Endothelial cell of umbilical vein (primary cell): ENCODE data around the gene NUP62. TPM values are rescaled to one million over a fixed set of nuclear protein-coding genes. Genes with fewer than 3 reads are reported as not detected.

Source experiments
- BruUV-seq: library from RNA; stranded (reverse); fragments of 400-500 nt; replicated peaks from 2 replicates; lab custom pipeline; 2021; lab: Mats Ljungman, UMichigan
- CTCF ChIA-PET: fragments of 300-600, 350-600 bp; sonication (Branson Sonifier 250); formaldehyde crosslinking; loops from one replicate; lab custom pipeline; 2021; ENCODE audit warnings: antibody characterized with exemption, inconsistent platforms; lab: Charles Lee
- POLR2A ChIA-PET: fragments of 300-600, 350-600 bp; sonication (Branson Sonifier 250); formaldehyde crosslinking; loops from one replicate; lab custom pipeline; 2021; ENCODE audit warnings: antibody characterized with exemption, inconsistent platforms; lab: Charles Lee
- DNase-seq: peaks from one replicate; pipeline ENCODE4 v3.0.0-alpha.2; 2011; ENCODE audit warnings: low read depth, low spot score
- FAIRE-seq: peaks from 2 replicates; lab custom pipeline; 2011; peaks lifted over from hg19 to GRCh38; lab: Jason Lieb, UNC
- H2AFZ ChIP-seq: 2 replicates; pipeline ENCODE4 v1.6.0; 2012; ENCODE audit warnings: low read depth, low read length, control low read depth, inconsistent platforms
- H3K27ac ChIP-seq: 2 replicates; pipeline ENCODE4 v1.5.1; 2011; ENCODE audit warnings: low read depth, mild to moderate bottlenecking, control low read depth, low read length, moderate library complexity; ENCODE audit not compliant: insufficient read depth
- H3K27me3 ChIP-seq, 2 experiments: 2 replicates each; pipeline versions ENCODE4 v1.6.0 to v1.6.1; 2011; ENCODE audit warnings: low read length in 2 of 2, mixed read lengths in 1 of 2; ENCODE audit not compliant: control insufficient read depth in 2 of 2, insufficient read depth in 2 of 2
- H3K36me3 ChIP-seq, 2 experiments: 2 replicates in 1 of 2; 3 replicates in 1 of 2; pipeline ENCODE4 v1.5.1; 2011; ENCODE audit warnings: low read length in 2 of 2, mild to moderate bottlenecking in 1 of 2, moderate library complexity in 1 of 2; ENCODE audit not compliant: control insufficient read depth in 2 of 2, insufficient read depth in 2 of 2; ENCODE audit errors: extremely low read depth in 1 of 2
- H3K4me1 ChIP-seq: 3 replicates; pipeline ENCODE4 v1.5.1; 2011; ENCODE audit warnings: mild to moderate bottlenecking, low read length; ENCODE audit not compliant: control insufficient read depth, insufficient read depth; ENCODE audit errors: extremely low read depth
- H3K4me2 ChIP-seq: 2 replicates; pipeline ENCODE4 v1.6.1; 2011; ENCODE audit warnings: low read length, control low read depth, mixed read lengths; ENCODE audit not compliant: insufficient read depth
- H3K4me3 ChIP-seq, 3 experiments: fragments of 200-600 bp in 1 of 3; sonication (generic), shearing (Covaris generic) in 1 of 3; replicated peaks in 1 of 3; 2 replicates each; pipeline ENCODE4 v1.5.1; 2011 to 2016; ENCODE audit warnings: control low read depth in 3 of 3, low read length in 3 of 3, mild to moderate bottlenecking in 2 of 3, inconsistent platforms in 1 of 3, low read depth in 1 of 3, moderate library complexity in 1 of 3; ENCODE audit not compliant: insufficient read depth in 1 of 3
- H3K79me2 ChIP-seq: 2 replicates; pipeline ENCODE4 v1.6.0; 2012; ENCODE audit warnings: low read length, inconsistent platforms; ENCODE audit not compliant: control insufficient read depth, insufficient read depth
- H3K9ac ChIP-seq: replicated peaks from 2 replicates; pipeline ENCODE3; 2011; ENCODE audit warnings: low read length, control low read depth; ENCODE audit not compliant: insufficient read depth; ENCODE audit errors: extremely low read depth
- H3K9me1 ChIP-seq: replicated peaks from 3 replicates; pipeline ENCODE4 v1.6.0; 2011; ENCODE audit warnings: mild to moderate bottlenecking, low read length; ENCODE audit not compliant: control insufficient read depth, insufficient read depth; ENCODE audit errors: extremely low read depth
- H3K9me3 ChIP-seq: replicated peaks from 2 replicates; pipeline ENCODE4 v1.5.1; 2012; ENCODE audit warnings: low read length, inconsistent platforms; ENCODE audit not compliant: control insufficient read depth, insufficient read depth
- H4K20me1 ChIP-seq: replicated peaks from 2 replicates; pipeline ENCODE3; 2011; ENCODE audit warnings: mild to moderate bottlenecking, low read length; ENCODE audit not compliant: control insufficient read depth, insufficient read depth; ENCODE audit errors: extremely low read depth
- CTCF ChIP-seq, 2 donors: IDR thresholded peaks; 1 replicate in 1 of 2; 2 replicates in 1 of 2; pipeline ENCODE4 v1.5.1; 2011; ENCODE audit warnings: low read length in 2 of 2, mild to moderate bottlenecking in 2 of 2, moderate library complexity in 2 of 2, control low read depth in 1 of 2, inconsistent platforms in 1 of 2, low read depth in 1 of 2; ENCODE audit not compliant: insufficient read depth in 1 of 2; ENCODE audit errors: extremely low read depth in 1 of 2
- EZH2 ChIP-seq: IDR thresholded peaks from 2 replicates; pipeline ENCODE4 v1.6.1; 2012; ENCODE audit warnings: borderline replicate concordance, low read depth, mild to moderate bottlenecking, moderate library complexity, low read length, inconsistent platforms; ENCODE audit not compliant: severe bottlenecking
- FOS ChIP-seq: IDR thresholded peaks from 2 replicates; pipeline ENCODE4 v1.6.1; 2011; ENCODE audit warnings: mild to moderate bottlenecking, low read length, moderate library complexity, borderline replicate concordance; ENCODE audit not compliant: insufficient read depth
- GATA2 ChIP-seq: IDR thresholded peaks from 2 replicates; pipeline ENCODE4 v1.7.0; 2011; ENCODE audit warnings: low read depth, mild to moderate bottlenecking, moderate library complexity, mixed read lengths, low read length; ENCODE audit not compliant: insufficient read length, insufficient read depth
- JUN ChIP-seq: IDR thresholded peaks from 2 replicates; pipeline ENCODE4 v1.6.1; 2011; ENCODE audit warnings: borderline replicate concordance, low read depth; ENCODE audit not compliant: insufficient read length, insufficient read depth
- MAX ChIP-seq: IDR thresholded peaks from 2 replicates; pipeline ENCODE4 v1.6.1; 2011; ENCODE audit not compliant: insufficient read depth, insufficient read length
- MYC ChIP-seq: IDR thresholded peaks from one replicate; pipeline ENCODE4 v1.6.1; 2011; ENCODE audit warnings: mild to moderate bottlenecking, low read depth, low read length
- POLR2A ChIP-seq: IDR thresholded peaks from 2 replicates; pipeline ENCODE4 v1.6.1; 2012; ENCODE audit warnings: low read depth, mild to moderate bottlenecking, control low read depth, low read length
- POLR2AphosphoS5 ChIP-seq: IDR thresholded peaks from 2 replicates; pipeline ENCODE4 v1.6.1; 2012; ENCODE audit warnings: low read depth, mild to moderate bottlenecking, control low read depth, low read length, moderate library complexity; ENCODE audit not compliant: insufficient read depth
- dilution Hi-C: fragments of 300-500 bp; cut with MboI; formaldehyde crosslinking; loops from one replicate; pipeline ENCODE4 v1.15.0; 2019; ENCODE audit warnings: low sequenced_read_pairs; ENCODE audit not compliant: extremely low pct_ligation_motif_present
- intact Hi-C: fragments of 100-400 bp; cut with micrococcal nuclease; formaldehyde crosslinking; loops from one replicate; pipeline ENCODE4 v1.10.0; 2022
- polyA plus RNA-seq, 4 experiments: library from polyadenylated mRNA; depleted of rRNA in 3 of 4; stranded (reverse) in 3 of 4; unstranded in 1 of 4; fragments of >200 nt; gene quantifications; 2 replicates each; pipeline versions ENCODE4 v1.2.1 to v1.2.3, GENCODE V29; 2011 to 2012; ENCODE audit warnings: missing spikeins in 1 of 4
- total RNA-seq: library from RNA; stranded (reverse); gene quantifications from 2 replicates; pipeline ENCODE4 v1.2.3, GENCODE V29; 2021

The NUP62 gene
- total and polyA plus RNA-seq, 2 donors (not counting 3 experiments of a cell fraction or from before 2014, with no cell fraction given): 32.0 to 93.7 TPM

- Histone ChIP-seq H3K79me2 (peaks cover 33% of the 10 kb centered on the region), H3K4me1 (peaks cover 10% of the 10 kb centered on the region), H3K9me1 (no peaks in the 10 kb centered on the region), H3K9me3 (no peaks in the 10 kb centered on the region), H4K20me1 (no peaks in the 10 kb centered on the region), H3K27me3 (no peaks in the 10 kb centered on the region), H3K27ac (no peak overlapping the region), H3K9ac (no peak overlapping the region), H2AFZ (peak overlapping the region; percentile 15), H3K4me3 (peak overlapping the region; percentile 6 to 37 (median 31)), H3K36me3 (peaks cover 3 to 4% of the 10 kb centered on the region in 2 experiments), H3K4me2 (peak overlapping the region; percentile 16)
- dilution Hi-C loops: no loop called here
- ChIA-PET POLR2A (interaction anchor here (1.0 kb wide), 2 partner anchors 40 to 53 kb away, joined by 3 read pairs; partner anchors contain the start of gene AKT1S1), CTCF (interaction anchor here (1.0 kb wide), 1 partner anchor 206 kb away, joined by 3 read pairs; no protein-coding TSS in a partner anchor)
- DNase-seq (no peak), FAIRE-seq (peak; percentile 43)
- no peak for TF ChIP-seq JUN
- no peak for TF ChIP-seq FOS
- no peak for TF ChIP-seq GATA2
- no peak for TF ChIP-seq POLR2AphosphoS5
- no peak for TF ChIP-seq MAX
- TF ChIP-seq POLR2A: no peak
- TF ChIP-seq EZH2: no peak
- TF ChIP-seq MYC: no peak
- TF ChIP-seq CTCF (IDR thresholded peaks at IDR 0.05; ENCODE audit: extremely low read depth in 1 of 2, insufficient read depth in 1 of 2, low read depth in 1 of 2, low read length in 2 of 2): no peak
- intact Hi-C loops: loop anchor here (1.0 kb wide), 1 partner anchor 40 kb away; no protein-coding TSS in a partner anchor
- BruUV-seq: no TSS peak
These were observed 1.2 kb upstream of the NUP62 start for GRCh38 chr19:49930483-49931011.
